SIG-M5 (cell line): ENCODE measurements around the gene ZNF275.
"Not testable (repeated sequence)": the region's sequence is repeated elsewhere in the genome, so short reads cannot be mapped to it uniquely, and the experiment has no call there.

Experiments used
- DNase-seq: peaks from one replicate; lab custom pipeline; 2025; lab: John Stamatoyannopoulos, UW

The ZNF275 gene

GRCh38 chrX:153361781-153362397, 27.9 kb downstream of the ZNF275 start:
- DNase-seq = no peak

- no peak for DNase-seq
Measured at GRCh38 chrX:153365670-153366069, 31.7 kb downstream of the ZNF275 start.

- no peak for DNase-seq
Measured at GRCh38 chrX:153366119-153366518, 32.2 kb downstream of the ZNF275 start.

- DNase-seq = no peak
Measured at GRCh38 chrX:153366878-153367538, 33.1 kb downstream of the ZNF275 start.

GRCh38 chrX:153370293-153371055, 36.5 kb downstream of the ZNF275 start:
- no peak for DNase-seq

- DNase-seq = no peak
Measured at GRCh38 chrX:153371256-153371655, 37.3 kb downstream of the ZNF275 start.

GRCh38 chrX:153372949-153373348, 39.0 kb downstream of the ZNF275 start:
- DNase-seq = no peak

GRCh38 chrX:153374426-153374825, 40.5 kb downstream of the ZNF275 start:
- DNase-seq = no peak

GRCh38 chrX:153375571-153375970, 41.6 kb downstream of the ZNF275 start:
- DNase-seq = no peak

GRCh38 chrX:153377727-153378126, 43.8 kb downstream of the ZNF275 start:
- DNase-seq = no peak

GRCh38 chrX:153378607-153379006, 44.7 kb downstream of the ZNF275 start:
- DNase-seq = no peak

GRCh38 chrX:153379508-153379907, 45.6 kb downstream of the ZNF275 start:
- DNase-seq = no peak

- DNase-seq = no peak
Measured at GRCh38 chrX:153379971-153380581, 46.1 kb downstream of the ZNF275 start.

GRCh38 chrX:153380691-153381090, 46.7 kb downstream of the ZNF275 start:
- no peak for DNase-seq

- no peak for DNase-seq
Measured at GRCh38 chrX:153381684-153382532, 48.0 kb downstream of the ZNF275 start.

- DNase-seq = no peak
Measured at GRCh38 chrX:153382563-153383482, 48.9 kb downstream of the ZNF275 start.

- no peak for DNase-seq
Measured at GRCh38 chrX:153384390-153384789, 50.4 kb downstream of the ZNF275 start.

GRCh38 chrX:153384973-153385372, 51.0 kb downstream of the ZNF275 start:
- not testable (repeated sequence) for DNase-seq

GRCh38 chrX:153386097-153386496, 52.1 kb downstream of the ZNF275 start:
- no peak for DNase-seq

GRCh38 chrX:153387345-153387744, 53.4 kb downstream of the ZNF275 start:
- DNase-seq = no peak
